GM15510 (cell line): ENCODE results near the gene MAP1LC3B2.

Experiments used
- POLR2A ChIP-seq: IDR thresholded peaks from 3 replicates; pipeline ENCODE4 v1.6.1; 2011; ENCODE audit warnings: borderline replicate concordance; ENCODE audit not compliant: insufficient read length; ENCODE audit errors: extremely low read depth

MAP1LC3B2 gene

GRCh38 chr12:116606397-116606796, 47.2 kb downstream of the MAP1LC3B2 start:
- no peak for TF ChIP-seq POLR2A

DNA sequence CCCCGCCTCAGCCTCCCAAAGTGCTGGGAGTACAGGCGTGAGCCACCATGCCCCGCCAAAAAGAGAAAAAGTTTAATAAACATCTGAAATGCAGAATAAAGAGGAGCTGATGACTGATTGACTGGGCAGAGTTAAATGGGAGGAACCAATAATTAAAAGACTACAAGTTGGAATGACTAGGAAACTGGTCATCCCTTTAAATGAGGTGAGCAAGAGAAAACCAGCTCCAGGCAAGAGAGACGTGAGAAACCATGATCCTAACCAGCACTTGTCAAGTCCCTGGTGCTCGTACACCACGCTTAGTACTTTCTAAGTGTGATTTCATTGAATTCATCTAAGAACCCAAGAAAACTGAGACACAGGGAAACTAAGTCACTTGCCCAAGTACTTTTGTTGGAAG, 47.9 kb downstream of the MAP1LC3B2 start:
- TF ChIP-seq POLR2A: no peak

DNA sequence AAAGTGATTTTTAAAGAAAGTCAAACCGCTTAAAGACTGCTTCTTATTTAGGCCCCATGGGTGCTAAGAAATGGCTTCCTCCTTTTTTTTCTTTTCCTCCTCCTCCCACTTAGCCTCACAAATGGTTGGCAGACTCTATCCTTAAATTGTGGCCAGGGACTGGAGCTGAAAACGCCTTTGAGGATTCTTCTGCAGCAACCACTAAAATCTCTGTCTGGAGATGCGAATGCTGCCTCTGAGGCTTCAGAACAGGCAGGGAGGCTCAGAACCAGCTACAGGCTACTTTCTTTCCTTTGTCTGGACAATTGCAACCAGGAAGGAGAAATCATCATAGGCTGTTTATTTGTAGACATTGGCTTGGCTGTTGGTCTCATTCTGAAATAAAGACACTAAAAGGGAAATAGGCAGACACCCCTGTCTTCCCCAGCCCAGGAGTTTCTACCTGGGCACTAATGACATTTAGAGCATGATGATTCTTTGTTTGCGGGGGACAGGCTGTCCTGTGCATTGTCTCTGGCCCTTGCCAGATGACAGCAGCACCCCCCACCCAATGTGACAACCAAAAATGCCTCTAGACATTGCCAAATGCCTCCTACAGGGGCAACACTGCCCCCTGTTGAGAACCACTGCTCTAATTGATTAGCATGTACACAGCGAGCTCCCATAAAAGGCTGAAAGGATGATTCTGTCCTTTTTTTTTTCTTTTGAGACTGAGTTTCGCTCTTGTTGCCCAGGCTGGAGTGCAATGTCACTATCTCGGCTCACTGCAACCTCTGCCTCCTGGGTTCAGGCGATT, 50.3 kb downstream of the MAP1LC3B2 start:
- TF ChIP-seq POLR2A: no peak

- no peak for TF ChIP-seq POLR2A
These were observed 51.9 kb downstream of the MAP1LC3B2 start for GRCh38 chr12:116610971-116611541.

DNA sequence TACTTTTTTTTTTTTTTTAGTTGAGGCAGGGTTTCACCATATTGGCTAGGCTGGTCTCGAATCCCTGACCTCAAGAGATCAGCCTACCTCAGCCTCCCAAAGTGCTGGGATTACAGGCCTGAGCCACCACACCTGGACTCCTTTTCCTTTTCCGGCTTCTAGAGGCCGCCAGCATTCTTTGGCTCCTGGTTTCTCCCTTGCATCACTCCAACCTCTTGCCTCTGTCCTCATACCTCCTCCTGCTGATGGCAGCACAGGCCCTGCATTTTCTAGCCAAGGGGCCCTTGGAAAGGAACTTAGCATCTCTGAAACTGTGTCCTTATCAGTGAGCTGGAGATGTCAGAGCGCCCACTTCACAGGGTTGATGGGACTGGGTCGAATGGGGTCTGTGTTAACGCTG, 53.3 kb downstream of the MAP1LC3B2 start:
- no peak for TF ChIP-seq POLR2A

DNA sequence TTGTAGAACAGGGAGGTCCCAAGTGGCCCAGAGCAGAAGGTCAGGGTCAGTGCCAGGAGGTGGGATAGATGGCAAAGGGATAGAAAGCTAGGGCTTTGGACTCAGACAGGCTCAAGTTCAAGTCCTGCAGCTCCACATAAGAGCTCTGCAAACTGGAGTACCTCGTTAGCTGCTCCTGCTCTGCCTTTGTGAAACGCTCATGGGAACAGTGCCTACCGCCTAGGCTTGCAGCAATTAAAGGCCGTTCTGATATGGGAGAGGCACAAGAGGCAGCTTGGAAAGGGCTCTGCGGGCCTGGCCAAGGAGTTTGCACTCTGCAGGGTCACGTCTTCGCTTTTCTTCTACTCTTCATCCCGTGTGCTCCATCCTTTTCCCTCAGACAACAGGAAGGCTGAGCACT, 54.1 kb downstream of the MAP1LC3B2 start:
- TF ChIP-seq POLR2A: no peak

GRCh38 chr12:116614194-116614915, 55.2 kb downstream of the MAP1LC3B2 start:
- TF ChIP-seq POLR2A: no peak

DNA sequence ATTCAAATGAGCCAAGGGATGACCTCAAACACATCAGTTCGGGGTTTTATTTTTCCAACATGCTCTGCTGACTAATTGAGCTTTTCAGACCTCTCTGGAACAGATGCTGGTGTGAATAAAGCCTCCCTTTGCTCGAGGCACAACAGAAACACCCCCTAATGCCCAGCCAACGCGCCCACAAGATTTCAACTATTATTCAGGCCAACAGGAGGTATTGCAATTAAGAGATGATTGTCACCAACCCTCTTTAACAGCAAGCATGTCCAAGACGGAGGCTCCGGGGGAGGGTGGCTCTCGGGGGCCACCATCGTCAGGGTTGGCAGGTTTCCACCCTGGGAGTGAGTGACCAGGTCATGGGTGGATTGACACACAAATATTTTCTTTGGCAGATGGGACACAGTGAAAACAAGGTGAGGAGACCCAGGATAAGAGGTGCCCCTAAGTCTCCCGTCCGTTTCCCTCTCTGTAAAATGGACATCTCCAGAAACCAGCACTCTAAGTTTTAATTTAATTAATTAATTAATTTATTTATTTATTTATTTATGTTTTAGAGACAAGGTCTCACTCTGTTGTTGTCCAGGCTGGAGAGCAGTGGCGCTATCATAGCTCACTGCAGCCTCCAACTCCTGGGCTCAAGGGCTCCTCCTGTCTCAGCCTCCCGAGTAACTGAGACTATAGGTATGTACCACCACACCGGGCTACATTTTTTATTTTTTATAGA, 56.1 kb downstream of the MAP1LC3B2 start:
- TF ChIP-seq POLR2A: no peak

- no peak for TF ChIP-seq POLR2A
These were observed 57.5 kb downstream of the MAP1LC3B2 start for GRCh38 chr12:116616536-116617248.

- no peak for TF ChIP-seq POLR2A
These were observed 60.1 kb downstream of the MAP1LC3B2 start for GRCh38 chr12:116619246-116619645.

GRCh38 chr12:116620124-116620491, 60.9 kb downstream of the MAP1LC3B2 start:
- no peak for TF ChIP-seq POLR2A

- no peak for TF ChIP-seq POLR2A
These were observed 61.5 kb downstream of the MAP1LC3B2 start for GRCh38 chr12:116620492-116621191.

GRCh38 chr12:116621194-116621593, 62.0 kb downstream of the MAP1LC3B2 start:
- no peak for TF ChIP-seq POLR2A

DNA sequence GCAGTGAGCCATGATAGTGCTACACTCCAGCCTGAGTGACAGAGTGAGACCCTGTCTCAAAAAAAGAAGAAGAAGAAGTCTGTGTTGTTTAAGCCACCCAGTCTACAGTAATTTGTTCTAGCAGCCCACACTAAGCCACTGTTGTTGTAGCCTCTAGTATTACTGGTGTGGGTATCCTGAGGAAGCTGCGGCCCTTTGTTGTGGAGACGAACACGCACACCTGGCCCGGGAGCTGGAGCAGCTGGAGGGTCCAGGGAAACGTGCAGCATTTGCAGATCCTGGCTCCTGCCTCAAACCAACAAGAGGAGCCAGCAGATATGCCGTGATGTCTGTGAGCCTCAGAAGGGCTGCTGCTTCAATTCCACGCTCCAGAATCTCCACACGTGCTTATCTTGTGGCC, 65.3 kb downstream of the MAP1LC3B2 start:
- TF ChIP-seq POLR2A: no peak
